ENCODE data around the gene NTNG2.

DNA sequence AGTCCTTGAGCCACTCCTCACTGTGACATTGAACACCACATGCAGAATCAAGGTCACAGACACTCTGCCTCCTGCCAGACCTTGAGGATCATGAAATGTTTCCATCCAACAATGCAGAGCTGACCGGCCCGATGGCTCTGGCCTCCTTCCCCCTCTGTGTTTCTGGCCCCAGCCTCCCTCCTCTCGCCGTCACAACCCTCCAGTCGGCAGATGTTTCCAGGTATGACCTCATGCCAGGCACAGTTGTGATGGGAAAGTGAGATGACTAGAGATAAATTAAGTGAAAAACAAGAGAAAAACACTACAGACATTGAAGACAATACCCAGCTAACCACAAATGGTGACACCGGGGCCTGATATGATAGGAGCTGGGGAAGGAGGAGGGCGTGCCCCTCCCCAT lies 9.8 kb downstream of the NTNG2 start:
- TF ChIP-seq EZH2 (IDR thresholded peaks at IDR 0.05): no peak
- no peak for TF ChIP-seq EZH2phosphoT487 (IDR thresholded peaks at IDR 0.05)
